Cardiac muscle cell (in vitro differentiated cells and primary cell): ENCODE measurements around the gene CAPNS2. TPM values are rescaled to one million over a fixed set of nuclear protein-coding genes. Genes with fewer than 3 reads are reported as not detected.

Experiments used
- DNase-seq, 2 donors: peaks; one replicate each; pipeline versions ENCODE4 v3.0.0 to v3.0.0-alpha.2; 2010 to 2017; ENCODE audit warnings: low read depth in 1 of 2, low spot score in 1 of 2
- H3K27ac ChIP-seq: fragments of 200-600 bp; sonication (generic); 2 replicates; pipeline ENCODE4 v1.5.1; 2016
- H3K27me3 ChIP-seq: fragments of 200-600 bp; sonication (generic); 2 replicates; pipeline ENCODE4 v1.6.0; 2016; ENCODE audit warnings: control low read depth
- H3K36me3 ChIP-seq: fragments of 200-600 bp; sonication (generic); 2 replicates; pipeline ENCODE4 v1.5.1; 2016; ENCODE audit warnings: control low read depth
- H3K4me1 ChIP-seq: fragments of 200-600 bp; sonication (generic); 2 replicates; pipeline ENCODE4 v1.8.1; 2017; ENCODE audit warnings: low read depth, mild to moderate bottlenecking, mixed run types
- H3K4me3 ChIP-seq: fragments of 200-600 bp; sonication (generic); 2 replicates; pipeline ENCODE4 v1.5.1; 2016; ENCODE audit warnings: mild to moderate bottlenecking
- H3K9me3 ChIP-seq: fragments of 200-600 bp; sonication (generic); 2 replicates; pipeline ENCODE4 v1.5.1; 2017; ENCODE audit warnings: low read depth, mild to moderate bottlenecking, control low read depth
- CTCF ChIP-seq: IDR thresholded peaks from 2 replicates; pipeline ENCODE4 v1.5.1; 2012; ENCODE audit warnings: low read depth, mild to moderate bottlenecking, low read length
- polyA plus RNA-seq: library from polyadenylated mRNA; unstranded; fragments of >200 nt; fragmentation: Nextera tagmentation; extraction: Ambion mirVana; gene quantifications from 2 replicates; pipeline ENCODE4 v1.2.1, GENCODE V29; 2016
- total RNA-seq: library from RNA; depleted of rRNA; stranded (reverse); fragments of >200 nt; gene quantifications from 2 replicates; pipeline ENCODE4 v1.2.3, GENCODE V29; 2016

The CAPNS2 gene
- total RNA-seq (not detected in 2 replicates), polyA plus RNA-seq (not detected in 2 replicates)

GRCh38 chr16:55566432-55567175 is at the start of gene CAPNS2:
CAPNS2 (plus strand) TSS chr16:55566684; CDS start chr16:55566757, 73 bp downstream.
- no peaks in the 10 kb centered on the region for H3K9me3 ChIP-seq
- H3K36me3 ChIP-seq, result no peaks in the 10 kb centered on the region
- no peak within 1 kb of the TSS for H3K27ac ChIP-seq
- no peaks in the 10 kb centered on the region for H3K27me3 ChIP-seq
- TF ChIP-seq CTCF, result no peak
- no peak within 1 kb of the TSS for H3K4me3 ChIP-seq
- H3K4me1 ChIP-seq, result no peaks in the 10 kb centered on the region
- DNase-seq, result no peak

- TF ChIP-seq CTCF, result no peak
- Histone ChIP-seq H3K36me3 (no peaks in the 10 kb centered on the region), H3K4me3 (no peak overlapping the region), H3K27me3 (no peaks in the 10 kb centered on the region), H3K4me1 (no peaks in the 10 kb centered on the region), H3K27ac (no peak overlapping the region), H3K9me3 (no peaks in the 10 kb centered on the region)
- DNase-seq, result no peak
Observed at GRCh38 chr16:55521792-55522191, 44.7 kb upstream of the CAPNS2 start.

GRCh38 chr16:55526441-55526840 is 40.0 kb upstream of the CAPNS2 start:
- no peaks in the 10 kb centered on the region for H3K36me3 ChIP-seq

GRCh38 chr16:55527885-55528284 is 38.6 kb upstream of the CAPNS2 start:
- Histone ChIP-seq H3K4me1 (no peaks in the 10 kb centered on the region), H3K36me3 (no peaks in the 10 kb centered on the region), H3K27ac (no peak overlapping the region), H3K9me3 (no peaks in the 10 kb centered on the region), H3K27me3 (no peaks in the 10 kb centered on the region), H3K4me3 (no peak overlapping the region)
- no peak for DNase-seq
- TF ChIP-seq CTCF, result no peak

More at GRCh38 chr16:55526441-55526840, 40.0 kb upstream of the CAPNS2 start:
- no peaks in the 10 kb centered on the region for H3K9me3 ChIP-seq
- H3K4me3 ChIP-seq, result no peak overlapping the region
- H3K27ac ChIP-seq, result no peak overlapping the region
- no peaks in the 10 kb centered on the region for H3K4me1 ChIP-seq
- no peaks in the 10 kb centered on the region for H3K27me3 ChIP-seq
- DNase-seq, result peak in 1 of 2 donors; percentile 58
- TF ChIP-seq CTCF, result no peak

- Histone ChIP-seq H3K27me3 (no peaks in the 10 kb centered on the region), H3K9me3 (no peaks in the 10 kb centered on the region), H3K4me3 (no peak overlapping the region), H3K36me3 (no peaks in the 10 kb centered on the region), H3K27ac (no peak overlapping the region), H3K4me1 (no peaks in the 10 kb centered on the region)
- peak in 1 of 2 donors; percentile 32 for DNase-seq
- TF ChIP-seq CTCF, result no peak
Observed at GRCh38 chr16:55529018-55529417, 37.5 kb upstream of the CAPNS2 start.
